GM19463 (cell line): ENCODE results near the gene HSF4.

Experiments used
- ATAC-seq: cut with Tn5 transposase; IDR thresholded peaks from one replicate; pipeline ENCODE4 v1.9.1; 2021; ENCODE audit warnings: mild to moderate bottlenecking, moderate library complexity; ENCODE audit not compliant: unreplicated experiment

HSF4 gene

GRCh38 chr16:67198238-67198734 lies 33.7 kb downstream of the HSF4 start:
- ATAC-seq, result no peak

GRCh38 chr16:67199011-67199807 lies 34.7 kb downstream of the HSF4 start, which contains the start of gene ELMO3:
Gene ELMO3 (plus strand): TSS chr16:67199131. CDS start chr16:67199327, 196 bp downstream.
- no peak for ATAC-seq

GRCh38 chr16:67199808-67200198 lies 35.3 kb downstream of the HSF4 start:
- ATAC-seq, result no peak

- no peak for ATAC-seq
Measured at GRCh38 chr16:67200491-67200890, 35.9 kb downstream of the HSF4 start.

GRCh38 chr16:67201411-67202345 lies 37.1 kb downstream of the HSF4 start:
- no peak for ATAC-seq

GRCh38 chr16:67202426-67202825 lies 37.9 kb downstream of the HSF4 start:
- no peak for ATAC-seq

GRCh38 chr16:67202956-67203493 lies 38.5 kb downstream of the HSF4 start:
- no peak for ATAC-seq

- no peak for ATAC-seq
Measured at GRCh38 chr16:67204076-67204475, 39.5 kb downstream of the HSF4 start.

GRCh38 chr16:67206129-67206837 lies 41.7 kb downstream of the HSF4 start:
- no peak for ATAC-seq

- no peak for ATAC-seq
Measured at GRCh38 chr16:67206838-67207248, 42.3 kb downstream of the HSF4 start.

- ATAC-seq, result no peak
Measured at GRCh38 chr16:67207249-67208091, 42.9 kb downstream of the HSF4 start.

- ATAC-seq, result no peak
Measured at GRCh38 chr16:67208154-67208896, 43.8 kb downstream of the HSF4 start.

- no peak for ATAC-seq
Measured at GRCh38 chr16:67209565-67209964, 45.0 kb downstream of the HSF4 start.

- no peak for ATAC-seq
Measured at GRCh38 chr16:67210069-67210937, 45.8 kb downstream of the HSF4 start.

GRCh38 chr16:67211674-67212073 lies 47.1 kb downstream of the HSF4 start:
- ATAC-seq, result no peak

GRCh38 chr16:67212766-67213165 lies 48.2 kb downstream of the HSF4 start:
- ATAC-seq, result no peak

GRCh38 chr16:67213197-67214019 lies 48.9 kb downstream of the HSF4 start:
- no peak for ATAC-seq
